Ovary (tissue), 9 donors: ENCODE results near the gene SUSD3. TPM values are rescaled to one million over a fixed set of nuclear protein-coding genes. Genes with fewer than 3 reads are reported as not detected.

Source experiments
- DNase-seq, 5 donors: peaks; one replicate each; pipeline ENCODE4 v3.0.0-alpha.2; 2019 to 2020
- H3K27ac ChIP-seq, 2 donors: fragments of 200-600 bp; one replicate each; pipeline versions ENCODE4 v1.5.1 to v1.8.0; 2019 to 2022
- H3K27me3 ChIP-seq: fragments of 200-600 bp; one replicate; pipeline ENCODE4 v1.8.0; 2022
- H3K36me3 ChIP-seq: fragments of 200-600 bp; sonication (generic); one replicate; pipeline ENCODE4 v1.5.1; 2019
- H3K4me1 ChIP-seq: one replicate; pipeline ENCODE4 v1.8.1; 2013; ENCODE audit warnings: mild to moderate bottlenecking, moderate library complexity; ENCODE audit not compliant: insufficient read depth
- H3K4me3 ChIP-seq: fragments of 200-600 bp; sonication (generic); one replicate; pipeline ENCODE4 v1.5.1; 2017
- H3K9me3 ChIP-seq, 2 donors: fragments of 200-600 bp in 1 of 2; sonication (generic) in 1 of 2; one replicate each; pipeline versions ENCODE4 v1.5.1 to v1.8.1; 2013 to 2019; ENCODE audit warnings: mild to moderate bottlenecking in 1 of 2, moderate library complexity in 1 of 2
- EP300 ChIP-seq: sonication (generic); formaldehyde crosslinking; IDR thresholded peaks from one replicate; pipeline ENCODE4 v1.6.1; 2017; ENCODE audit warnings: antibody characterized with exemption
- POLR2A ChIP-seq: fragments of 450-650 bp; IDR thresholded peaks from one replicate; pipeline ENCODE4 v1.6.1; 2017; ENCODE audit warnings: antibody characterized with exemption, mild to moderate bottlenecking, moderate library complexity
- WGBS, 3 donors: extraction: QIAGEN DNeasy Blood & Tissue Kit in 1 of 3; methylation state at CpG; one replicate each; pipeline versions ENCODE4 v1.1.5 to v1.1.7; 2013 to 2017; 5-methylcytosine and 5-hydroxymethylcytosine counted together
- intact Hi-C, 4 donors: fragments of 100-400 bp; cut with DNase I; formaldehyde crosslinking; loops; one replicate each; pipeline versions ENCODE4 v1.11.0 to v1.15.1; 2022 to 2023
- polyA plus RNA-seq, 2 donors: library from polyadenylated mRNA; stranded (reverse); fragments of 200-250 nt in 1 of 2; fragments of 350-450 nt in 1 of 2; fragmentation: Illumina TruSeq in 1 of 2; extraction: RNeasy Lipid Tissue Mini Kit (QIAGEN cat#74804) in 1 of 2; gene quantifications; one replicate each; pipeline ENCODE4 v1.2.3, GENCODE V29; 2013 to 2014
- total RNA-seq, 7 donors: library from RNA; depleted of rRNA in 2 of 7; stranded (reverse); fragments of >200 nt in 2 of 7; fragmentation: NEBNext Ultra II Directional in 3 of 7; extraction: Animal tissue kit (Norgen Biotek cat#: 25700) in 3 of 7; gene quantifications; one replicate each; pipeline versions ENCODE4 v1.1.0 to v1.2.4, GENCODE V29; 2016 to 2023
- TF ChIP-seq, protein P1 (sequence below), 3 donors: fragments of 450-650 bp in 2 of 3; fragments of 200-600 bp in 1 of 3; IDR thresholded peaks; one replicate each; pipeline versions ENCODE4 v1.5.1 to v1.8.0; 2016 to 2022; ENCODE audit warnings: antibody characterized with exemption in 3 of 3, mild to moderate bottlenecking in 1 of 3
- donor health status: DM: no; HTN: no; CAD: no; lungs with moderate emphysema.
- donor health status: DM: no; HTN: no; CAD: no.
- donor health status: Bipolar disorder and iron deficiency.
- donor health status: DM: yes; HTN: yes; CAD: no.
- donor health status: DM: no; HTN: no; CAD: no.
- donor health status: DM: yes; HTN: yes; CAD: no.

Gene SUSD3
- total and polyA plus RNA-seq, 9 donors: 9.6 to 66.1 (median 42.4) TPM

DNA sequence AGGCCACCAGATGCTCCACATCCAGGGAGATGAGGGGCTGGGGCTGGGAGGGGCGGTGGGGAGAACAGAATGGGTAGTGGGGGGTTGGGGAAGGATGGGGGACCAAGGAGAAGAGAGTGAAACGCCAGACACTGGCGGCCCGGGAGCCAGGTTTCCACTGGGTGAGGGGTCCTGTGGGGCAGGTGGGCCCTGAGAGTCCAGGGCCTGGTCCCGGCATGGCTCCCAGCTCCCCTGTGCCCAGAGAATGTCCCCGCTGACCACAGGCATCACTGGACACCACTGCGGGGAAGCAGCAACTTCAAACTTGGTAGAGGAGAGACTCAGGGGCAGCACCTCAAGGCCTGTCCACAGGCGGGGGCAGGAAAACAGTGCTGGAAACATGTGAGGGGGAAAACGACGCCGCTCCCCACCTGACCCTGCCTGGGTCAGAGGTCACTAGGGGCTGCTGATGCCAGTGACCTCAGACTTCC is 62.4 kb downstream of the SUSD3 start:
- H3K4me1 ChIP-seq: peaks cover 16% of the 10 kb centered on the region
- DNase-seq: peak in 2 of 5 donors; percentile 48 to 49
- H3K27me3 ChIP-seq: no peaks in the 10 kb centered on the region
- peak overlapping the region in 1 of 2 donors; percentile 68 for H3K27ac ChIP-seq
- no peaks in the 10 kb centered on the region for H3K9me3 ChIP-seq
- H3K4me3 ChIP-seq: no peak overlapping the region
- 86 to 88% (median 87%) methylated on average over 11 of the region's 11 CpGs for WGBS, 3 donors
- no peaks in the 10 kb centered on the region for H3K36me3 ChIP-seq
- TF ChIP-seq, protein P1, sequence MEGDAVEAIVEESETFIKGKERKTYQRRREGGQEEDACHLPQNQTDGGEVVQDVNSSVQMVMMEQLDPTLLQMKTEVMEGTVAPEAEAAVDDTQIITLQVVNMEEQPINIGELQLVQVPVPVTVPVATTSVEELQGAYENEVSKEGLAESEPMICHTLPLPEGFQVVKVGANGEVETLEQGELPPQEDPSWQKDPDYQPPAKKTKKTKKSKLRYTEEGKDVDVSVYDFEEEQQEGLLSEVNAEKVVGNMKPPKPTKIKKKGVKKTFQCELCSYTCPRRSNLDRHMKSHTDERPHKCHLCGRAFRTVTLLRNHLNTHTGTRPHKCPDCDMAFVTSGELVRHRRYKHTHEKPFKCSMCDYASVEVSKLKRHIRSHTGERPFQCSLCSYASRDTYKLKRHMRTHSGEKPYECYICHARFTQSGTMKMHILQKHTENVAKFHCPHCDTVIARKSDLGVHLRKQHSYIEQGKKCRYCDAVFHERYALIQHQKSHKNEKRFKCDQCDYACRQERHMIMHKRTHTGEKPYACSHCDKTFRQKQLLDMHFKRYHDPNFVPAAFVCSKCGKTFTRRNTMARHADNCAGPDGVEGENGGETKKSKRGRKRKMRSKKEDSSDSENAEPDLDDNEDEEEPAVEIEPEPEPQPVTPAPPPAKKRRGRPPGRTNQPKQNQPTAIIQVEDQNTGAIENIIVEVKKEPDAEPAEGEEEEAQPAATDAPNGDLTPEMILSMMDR (IDR thresholded peaks at IDR 0.05): no peak
- TF ChIP-seq EP300 (no peak), POLR2A (no peak)
- intact Hi-C loops: no loop called here

DNA sequence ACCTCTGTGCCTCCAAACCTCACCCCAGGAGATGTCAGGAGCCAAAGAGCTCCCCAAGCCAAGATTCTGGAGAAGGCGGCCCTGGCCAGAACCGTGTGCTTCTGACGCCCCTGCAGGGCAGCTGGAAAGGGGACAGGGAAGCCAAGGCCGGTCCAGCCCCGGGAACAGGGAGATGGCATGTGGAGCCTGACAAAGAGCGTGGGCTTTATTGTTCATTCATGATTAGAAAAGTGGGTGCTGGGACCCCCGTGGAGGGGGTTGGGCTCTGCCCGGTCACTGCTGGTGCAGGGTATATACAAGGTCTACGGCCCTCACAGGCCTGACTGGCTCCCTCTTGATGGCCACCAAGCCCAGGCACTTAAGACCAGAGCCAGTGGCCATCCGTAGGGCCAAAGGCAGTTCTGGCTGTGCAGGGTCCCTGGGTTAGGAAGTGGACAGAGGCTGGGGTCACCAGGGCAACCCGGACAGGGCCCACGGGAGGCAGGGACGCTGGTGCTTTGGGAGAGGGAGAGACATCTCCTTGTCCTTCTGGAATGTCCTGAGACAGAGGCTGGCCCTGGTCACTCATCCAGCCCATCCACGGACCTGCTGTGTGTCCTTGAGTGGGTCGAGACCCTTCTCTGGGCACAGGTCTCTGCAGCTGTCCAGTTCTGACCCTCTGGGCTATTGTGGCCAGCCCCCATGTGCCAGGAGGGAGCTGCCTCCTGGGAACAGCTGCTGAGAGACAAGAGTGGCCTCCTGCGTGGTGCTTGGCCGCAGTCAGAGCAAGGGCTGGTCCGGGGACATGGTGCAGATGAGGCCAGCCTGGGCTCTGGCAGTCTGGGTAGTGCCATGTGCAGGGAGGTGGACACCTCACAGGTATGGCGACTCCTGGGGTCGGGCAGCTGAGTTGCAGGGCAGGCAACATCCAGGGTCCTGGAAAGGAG is 63.1 kb downstream of the SUSD3 start:
- no peak overlapping the region for H3K4me3 ChIP-seq
- H3K4me1 ChIP-seq: peaks cover 11% of the 10 kb centered on the region
- no peaks in the 10 kb centered on the region for H3K36me3 ChIP-seq
- intact Hi-C loops: no loop called here
- DNase-seq: peak; percentile 17 to 45 (median 38)
- H3K27ac ChIP-seq: peak overlapping the region in 1 of 2 donors; percentile 68
- TF ChIP-seq POLR2A: no peak
- TF ChIP-seq EP300: no peak
- H3K9me3 ChIP-seq: no peaks in the 10 kb centered on the region
- WGBS, 3 donors: 83 to 85% (median 84%) methylated on average over 20 of the region's 20 CpGs
- no peaks in the 10 kb centered on the region for H3K27me3 ChIP-seq

DNA sequence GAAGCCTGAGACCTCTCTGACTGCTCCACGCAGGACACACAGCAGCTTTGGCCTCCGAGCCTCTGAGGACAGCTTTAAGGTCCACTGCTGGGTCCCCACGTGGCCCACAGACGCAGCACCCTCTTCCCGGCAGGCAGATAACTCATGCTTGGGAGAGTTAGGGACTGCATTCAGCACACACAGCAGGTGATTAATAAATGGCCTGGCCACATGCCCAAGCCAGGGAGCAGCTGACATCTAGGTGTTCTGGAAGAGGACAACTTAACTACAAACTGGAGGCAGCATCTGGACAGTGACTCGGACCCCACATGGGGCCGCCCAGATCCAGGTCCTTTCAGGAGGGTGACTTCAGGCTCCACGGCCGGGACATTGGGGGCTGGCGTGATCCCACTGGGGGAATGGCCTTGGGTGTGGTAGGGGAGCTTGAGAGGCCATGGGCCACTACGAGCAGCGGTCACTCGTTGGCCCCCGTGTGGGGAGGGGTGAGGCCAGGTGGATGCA is 64.3 kb downstream of the SUSD3 start:
- intact Hi-C loops: no loop called here
- H3K9me3 ChIP-seq: no peaks in the 10 kb centered on the region
- H3K36me3 ChIP-seq: no peaks in the 10 kb centered on the region

DNA sequence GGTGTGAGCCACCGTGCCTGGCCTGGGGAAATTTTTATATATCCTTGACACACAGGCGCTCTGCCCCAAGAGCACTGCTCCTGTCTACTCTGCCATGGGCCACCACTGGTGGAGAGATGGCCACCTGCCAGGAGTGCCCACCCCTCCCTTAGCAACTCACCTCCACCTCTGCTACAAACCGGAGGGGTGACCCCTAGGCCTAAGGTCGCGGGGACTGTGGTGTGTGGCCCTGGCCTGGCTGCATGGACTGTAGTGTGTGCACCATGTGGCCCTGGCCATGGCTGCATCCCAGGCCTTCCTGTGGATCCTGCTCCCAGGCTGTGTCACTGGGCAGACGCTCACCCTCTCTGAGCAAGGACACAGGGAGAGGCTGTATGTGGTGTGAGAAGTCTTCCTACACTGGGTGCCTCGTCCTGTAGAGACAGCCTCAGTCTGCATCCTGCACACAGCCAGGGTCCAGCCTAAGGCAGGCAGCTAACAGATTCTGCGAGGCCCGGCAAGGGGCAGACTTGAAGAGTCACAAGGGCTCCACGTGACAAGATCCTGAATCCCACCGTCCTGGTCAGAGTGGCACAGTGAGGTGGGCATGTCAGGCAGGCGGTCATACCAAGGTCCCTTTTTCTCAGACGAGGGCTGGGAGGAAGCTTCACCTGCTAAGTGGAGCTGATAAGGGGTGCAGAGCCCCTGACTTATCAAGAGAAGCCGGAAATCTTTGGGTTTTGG is 65.2 kb downstream of the SUSD3 start:
- WGBS, 3 donors: 81 to 83% (median 82%) methylated on average over 13 to 14 of the region's 14 CpGs
- Histone ChIP-seq H3K27me3 (no peaks in the 10 kb centered on the region), H3K36me3 (no peaks in the 10 kb centered on the region), H3K4me3 (no peak overlapping the region), H3K4me1 (peaks cover 14% of the 10 kb centered on the region), H3K27ac (no peak overlapping the region), H3K9me3 (no peaks in the 10 kb centered on the region)
- TF ChIP-seq, protein P1 (IDR thresholded peaks at IDR 0.05): no peak
- TF ChIP-seq EP300: no peak
- no peak for TF ChIP-seq POLR2A
- intact Hi-C loops: no loop called here
- peak; percentile 12 to 40 (median 28) for DNase-seq

More for the DNA sequence above, 64.3 kb downstream of the SUSD3 start:
- peak; percentile 8 to 33 (median 24) for DNase-seq
- WGBS, 3 donors: 85 to 95% (median 91%) methylated on average over 12 to 14 of the region's 14 CpGs
- no peak overlapping the region for H3K4me3 ChIP-seq
- H3K4me1 ChIP-seq: peaks cover 14% of the 10 kb centered on the region
- no peak for TF ChIP-seq POLR2A
- TF ChIP-seq EP300: no peak
- TF ChIP-seq, protein P1 (IDR thresholded peaks at IDR 0.05): no peak
- H3K27me3 ChIP-seq: no peaks in the 10 kb centered on the region
- H3K27ac ChIP-seq: no peak overlapping the region
